Smooth muscle cell (in vitro differentiated cells): ENCODE data around the gene SLC6A6. TPM values are rescaled to one million over a fixed set of nuclear protein-coding genes. Genes with fewer than 3 reads are reported as not detected.

ENCODE experiments used
- DNase-seq: peaks from one replicate; lab custom pipeline; 2025; ENCODE audit not compliant: unreplicated experiment; lab: John Stamatoyannopoulos, UW
- H2AFZ ChIP-seq: fragments of 200-600 bp; sonication (generic); 2 replicates; pipeline ENCODE4 v1.6.0; 2016; ENCODE audit warnings: antibody characterized with exemption, low read depth, mild to moderate bottlenecking
- H3F3A ChIP-seq: fragments of 200-600 bp; sonication (generic); 2 replicates; pipeline ENCODE4 v1.6.0; 2017; ENCODE audit warnings: antibody characterized with exemption, low read depth
- H3K27ac ChIP-seq: fragments of 200-600 bp; sonication (generic); 2 replicates; pipeline ENCODE4 v1.5.1; 2016; ENCODE audit warnings: low read depth, mild to moderate bottlenecking
- H3K27me3 ChIP-seq: fragments of 200-600 bp; sonication (generic); 2 replicates; pipeline ENCODE4 v1.6.1; 2016; ENCODE audit warnings: low read depth, mild to moderate bottlenecking
- H3K36me3 ChIP-seq: fragments of 200-600 bp; sonication (generic); 2 replicates; pipeline ENCODE4 v1.5.1; 2016; ENCODE audit warnings: low read depth
- H3K4me1 ChIP-seq: fragments of 200-600 bp; sonication (generic); 2 replicates; pipeline ENCODE4 v1.5.1; 2016; ENCODE audit warnings: low read depth
- H3K4me2 ChIP-seq: fragments of 200-600 bp; sonication (generic); 2 replicates; pipeline ENCODE4 v1.6.0; 2016; ENCODE audit warnings: mild to moderate bottlenecking
- H3K4me3 ChIP-seq: fragments of 200-600 bp; sonication (generic); 2 replicates; pipeline ENCODE4 v1.5.1; 2016; ENCODE audit warnings: mild to moderate bottlenecking
- H3K79me2 ChIP-seq: fragments of 200-600 bp; sonication (generic); 2 replicates; pipeline ENCODE4 v1.6.0; 2016; ENCODE audit warnings: low read depth, mild to moderate bottlenecking
- H3K9ac ChIP-seq: fragments of 200-600 bp; sonication (generic); 2 replicates; pipeline ENCODE4 v1.6.0; 2016; ENCODE audit warnings: low read depth
- H3K9me3 ChIP-seq: fragments of 200-600 bp; sonication (generic); replicated peaks from 2 replicates; pipeline ENCODE4 v1.5.1; 2016; ENCODE audit warnings: low read depth
- H4K20me1 ChIP-seq: fragments of 200-600 bp; sonication (generic); 2 replicates; pipeline ENCODE4 v1.6.0; 2016; ENCODE audit warnings: low read depth
- CTCF ChIP-seq: fragments of 200-600 bp; sonication (generic); IDR thresholded peaks from 2 replicates; pipeline ENCODE4 v1.5.1; 2017; ENCODE audit warnings: borderline replicate concordance, mild to moderate bottlenecking, antibody characterized with exemption; ENCODE audit not compliant: insufficient read depth, poor library complexity, severe bottlenecking
- WGBS: methylation state at CpG from one replicate; pipeline ENCODE4 v1.1.7; 2016; ENCODE audit warnings: low lambda C conversion rate; 5-methylcytosine and 5-hydroxymethylcytosine counted together
- polyA plus RNA-seq: library from polyadenylated mRNA; unstranded; fragments of >200 nt; fragmentation: Nextera tagmentation; extraction: Ambion mirVana; gene quantifications from 2 replicates; pipeline ENCODE4 v1.2.1, GENCODE V29; 2016
- total RNA-seq: library from RNA; depleted of rRNA; stranded (reverse); fragments of >200 nt; gene quantifications from 2 replicates; pipeline ENCODE4 v1.2.3, GENCODE V29; 2014

Gene SLC6A6
- total and polyA plus RNA-seq, 2 experiments from 2014 or later = 9.4 to 11.7 TPM

- Histone ChIP-seq H3K27me3 (no peaks in the 10 kb centered on the region), H2AFZ (no peak overlapping the region), H3K4me3 (no peak overlapping the region), H3K4me2 (no peak overlapping the region), H3F3A (no peaks in the 10 kb centered on the region), H3K9me3 (no peaks in the 10 kb centered on the region), H3K36me3 (no peaks in the 10 kb centered on the region), H3K79me2 (no peaks in the 10 kb centered on the region), H4K20me1 (no peaks in the 10 kb centered on the region), H3K9ac (no peak overlapping the region), H3K27ac (no peak overlapping the region), H3K4me1 (peaks cover 3% of the 10 kb centered on the region)
- 92% methylated on average over 19 of the region's 19 CpGs for WGBS
- no peak for TF ChIP-seq CTCF
- no peak for DNase-seq
These were observed 110.0 kb downstream of the SLC6A6 start for GRCh38 chr3:14512281-14512941.

DNA sequence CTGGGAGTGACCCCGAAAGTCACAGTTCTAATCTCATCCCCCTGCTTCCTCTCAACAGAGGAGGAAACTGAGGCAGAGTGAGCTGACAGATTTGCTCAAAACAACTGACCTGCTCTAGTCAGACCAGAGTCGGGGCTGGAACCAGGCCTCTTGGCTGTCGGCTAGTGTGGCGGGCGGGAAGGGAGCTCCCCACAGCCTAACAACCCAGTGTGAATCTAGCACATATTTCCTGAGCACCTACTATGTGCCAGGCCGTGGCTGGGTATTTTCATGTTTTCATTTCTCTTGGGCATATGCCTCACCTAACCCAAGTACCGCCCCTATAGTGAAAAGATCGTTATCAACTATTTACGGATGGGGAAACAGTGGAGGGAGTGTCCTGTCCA is 110.5 kb downstream of the SLC6A6 start:
- Histone ChIP-seq H3K4me2 (no peak overlapping the region), H2AFZ (no peak overlapping the region), H4K20me1 (no peaks in the 10 kb centered on the region), H3K27ac (no peak overlapping the region), H3K4me3 (no peak overlapping the region), H3K4me1 (peaks cover 3% of the 10 kb centered on the region), H3F3A (no peaks in the 10 kb centered on the region), H3K36me3 (no peaks in the 10 kb centered on the region), H3K27me3 (no peaks in the 10 kb centered on the region), H3K79me2 (no peaks in the 10 kb centered on the region), H3K9me3 (no peaks in the 10 kb centered on the region), H3K9ac (no peak overlapping the region)
- DNase-seq = no peak
- no peak for TF ChIP-seq CTCF
- WGBS = 83% methylated on average over 9 of the region's 9 CpGs

GRCh38 chr3:14513566-14514322 is 111.3 kb downstream of the SLC6A6 start:
- Histone ChIP-seq H3K9me3 (no peaks in the 10 kb centered on the region), H3K9ac (no peak overlapping the region), H4K20me1 (no peaks in the 10 kb centered on the region), H3F3A (no peaks in the 10 kb centered on the region), H3K4me2 (no peak overlapping the region), H2AFZ (no peak overlapping the region), H3K27ac (no peak overlapping the region), H3K4me1 (peaks cover 3% of the 10 kb centered on the region), H3K79me2 (no peaks in the 10 kb centered on the region), H3K27me3 (no peaks in the 10 kb centered on the region), H3K4me3 (no peak overlapping the region), H3K36me3 (no peaks in the 10 kb centered on the region)
- DNase-seq = no peak
- no peak for TF ChIP-seq CTCF
- WGBS = 93% methylated on average over 18 of the region's 18 CpGs
